Rectal smooth muscle tissue (tissue), 1 donor: Measurements from ENCODE around the gene DHRS2.

Source experiments
- H3K27ac ChIP-seq: one replicate; pipeline ENCODE4 v1.7.0; 2013; ENCODE audit warnings: low read depth, low read length, inconsistent platforms
- H3K27me3 ChIP-seq: one replicate; pipeline ENCODE4 v1.7.0; 2013; ENCODE audit warnings: low read length; ENCODE audit not compliant: control insufficient read depth, insufficient read depth
- H3K36me3 ChIP-seq: one replicate; pipeline ENCODE4 v1.7.0; 2013; ENCODE audit warnings: low read length; ENCODE audit not compliant: control insufficient read depth, insufficient read depth
- H3K4me1 ChIP-seq: one replicate; pipeline ENCODE4 v1.7.0; 2013; ENCODE audit warnings: low read length; ENCODE audit not compliant: control insufficient read depth, insufficient read depth
- H3K4me3 ChIP-seq: one replicate; pipeline ENCODE4 v1.7.0; 2013; ENCODE audit warnings: low read length
- H3K9ac ChIP-seq: one replicate; pipeline ENCODE4 v1.7.0; 2013; ENCODE audit warnings: low read length

DHRS2 gene

GRCh38 chr14:23617539-23617938, 18.6 kb upstream of the DHRS2 start:
- Histone ChIP-seq H3K4me1 (no peaks in the 10 kb centered on the region), H3K27me3 (no peaks in the 10 kb centered on the region), H3K27ac (no peak overlapping the region), H3K9ac (no peak overlapping the region), H3K4me3 (no peak overlapping the region), H3K36me3 (no peaks in the 10 kb centered on the region)

GRCh38 chr14:23618415-23618988, 17.7 kb upstream of the DHRS2 start:
- Histone ChIP-seq H3K9ac (no peak overlapping the region), H3K27ac (no peak overlapping the region), H3K27me3 (no peaks in the 10 kb centered on the region), H3K36me3 (no peaks in the 10 kb centered on the region), H3K4me3 (no peak overlapping the region), H3K4me1 (no peaks in the 10 kb centered on the region)

- no peaks in the 10 kb centered on the region for H3K4me1 ChIP-seq
- no peak overlapping the region for H3K4me3 ChIP-seq
- H3K36me3 ChIP-seq = no peaks in the 10 kb centered on the region
- no peak overlapping the region for H3K27ac ChIP-seq
- H3K27me3 ChIP-seq = no peaks in the 10 kb centered on the region
- H3K9ac ChIP-seq = no peak overlapping the region
Measured at GRCh38 chr14:23620177-23620702, 15.9 kb upstream of the DHRS2 start.

- Histone ChIP-seq H3K27ac (no peak overlapping the region), H3K4me3 (no peak overlapping the region), H3K36me3 (no peaks in the 10 kb centered on the region), H3K4me1 (no peaks in the 10 kb centered on the region), H3K9ac (no peak overlapping the region), H3K27me3 (no peaks in the 10 kb centered on the region)
Measured at GRCh38 chr14:23621204-23621931, 14.8 kb upstream of the DHRS2 start.

- H3K4me1 ChIP-seq = no peaks in the 10 kb centered on the region
- H3K4me3 ChIP-seq = no peak overlapping the region
- H3K36me3 ChIP-seq = no peaks in the 10 kb centered on the region
- H3K27me3 ChIP-seq = no peaks in the 10 kb centered on the region
- no peak overlapping the region for H3K27ac ChIP-seq
- H3K9ac ChIP-seq = no peak overlapping the region
Measured at GRCh38 chr14:23621932-23622730, 14.0 kb upstream of the DHRS2 start.

GRCh38 chr14:23622990-23623389, 13.2 kb upstream of the DHRS2 start:
- no peak overlapping the region for H3K9ac ChIP-seq
- no peak overlapping the region for H3K4me3 ChIP-seq
- no peaks in the 10 kb centered on the region for H3K27me3 ChIP-seq
- H3K36me3 ChIP-seq = no peaks in the 10 kb centered on the region
- H3K4me1 ChIP-seq = no peaks in the 10 kb centered on the region
- no peak overlapping the region for H3K27ac ChIP-seq

- H3K4me3 ChIP-seq = no peak overlapping the region
- H3K9ac ChIP-seq = no peak overlapping the region
- H3K4me1 ChIP-seq = no peaks in the 10 kb centered on the region
- no peaks in the 10 kb centered on the region for H3K27me3 ChIP-seq
- no peak overlapping the region for H3K27ac ChIP-seq
- H3K36me3 ChIP-seq = no peaks in the 10 kb centered on the region
Measured at GRCh38 chr14:23623962-23624361, 12.2 kb upstream of the DHRS2 start.

GRCh38 chr14:23624830-23625404, 11.2 kb upstream of the DHRS2 start:
- H3K36me3 ChIP-seq = no peaks in the 10 kb centered on the region
- H3K27ac ChIP-seq = no peak overlapping the region
- no peak overlapping the region for H3K9ac ChIP-seq
- no peaks in the 10 kb centered on the region for H3K27me3 ChIP-seq
- no peaks in the 10 kb centered on the region for H3K4me1 ChIP-seq
- H3K4me3 ChIP-seq = no peak overlapping the region

- Histone ChIP-seq H3K4me1 (no peaks in the 10 kb centered on the region), H3K27me3 (no peaks in the 10 kb centered on the region), H3K9ac (no peak overlapping the region), H3K4me3 (no peak overlapping the region), H3K27ac (no peak overlapping the region), H3K36me3 (no peaks in the 10 kb centered on the region)
Measured at GRCh38 chr14:23626946-23627345, 9.2 kb upstream of the DHRS2 start.

GRCh38 chr14:23627961-23628360, 8.2 kb upstream of the DHRS2 start:
- no peaks in the 10 kb centered on the region for H3K36me3 ChIP-seq
- no peaks in the 10 kb centered on the region for H3K27me3 ChIP-seq
- H3K4me1 ChIP-seq = no peaks in the 10 kb centered on the region
- no peak overlapping the region for H3K27ac ChIP-seq
- no peak overlapping the region for H3K9ac ChIP-seq
- H3K4me3 ChIP-seq = no peak overlapping the region

- Histone ChIP-seq H3K27ac (no peak overlapping the region), H3K27me3 (no peaks in the 10 kb centered on the region), H3K4me1 (no peaks in the 10 kb centered on the region), H3K36me3 (no peaks in the 10 kb centered on the region), H3K4me3 (no peak overlapping the region), H3K9ac (no peak overlapping the region)
Measured at GRCh38 chr14:23629204-23629603, 7.0 kb upstream of the DHRS2 start.

- no peaks in the 10 kb centered on the region for H3K4me1 ChIP-seq
- no peak overlapping the region for H3K4me3 ChIP-seq
- H3K27ac ChIP-seq = no peak overlapping the region
- no peak overlapping the region for H3K9ac ChIP-seq
- H3K27me3 ChIP-seq = no peaks in the 10 kb centered on the region
- H3K36me3 ChIP-seq = no peaks in the 10 kb centered on the region
Measured at GRCh38 chr14:23629832-23630396, 6.2 kb upstream of the DHRS2 start.
